HFF-Myc (cell line): ENCODE measurements around the gene LRRN3.

Experiments used
- DNase-seq: peaks from one replicate; pipeline ENCODE4 v3.0.0-alpha.2; 2011; ENCODE audit warnings: low read depth; ENCODE audit errors: extremely low read depth
- H3K4me3 ChIP-seq: replicated peaks from 2 replicates; pipeline ENCODE4 v1.5.1; 2011; ENCODE audit warnings: low read depth, mild to moderate bottlenecking, control low read depth, low read length
- CTCF ChIP-seq: IDR thresholded peaks from 2 replicates; pipeline ENCODE4 v1.5.1; 2012; ENCODE audit warnings: mild to moderate bottlenecking, low read depth, low read length, control low read depth; ENCODE audit errors: missing control alignments

LRRN3 gene

DNA sequence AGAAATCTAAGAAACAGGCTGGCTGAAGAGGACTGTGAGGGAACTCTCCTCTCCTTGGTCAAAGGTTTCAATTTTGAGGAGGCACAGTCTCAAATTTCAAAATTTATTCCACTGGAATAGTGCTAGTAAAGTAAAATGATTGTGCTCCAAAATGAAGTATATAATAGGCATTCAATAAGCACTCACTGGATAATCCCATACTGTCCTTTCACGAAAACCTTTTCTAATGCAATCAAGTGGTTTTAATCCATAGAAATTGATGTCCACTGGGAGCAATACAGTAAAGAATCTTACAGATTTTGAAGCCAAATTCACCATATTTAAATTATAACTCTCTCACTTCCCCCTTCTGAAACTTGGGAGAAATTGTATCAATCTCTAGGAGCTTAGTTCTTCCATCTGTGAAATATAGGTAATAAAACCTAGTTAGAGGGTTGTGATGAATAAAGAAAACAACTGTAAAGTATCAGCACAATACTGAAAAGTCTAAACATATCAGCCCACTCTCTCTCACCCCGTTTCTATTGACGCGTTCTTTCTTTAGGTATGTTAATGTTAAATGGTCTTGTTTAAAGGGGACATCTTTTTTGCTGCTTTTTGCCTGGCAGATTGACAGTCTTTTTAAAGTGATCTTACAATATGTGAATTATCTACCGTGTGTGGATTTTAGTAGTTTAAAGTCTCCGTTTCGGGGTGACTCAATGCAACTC lies 40.8 kb upstream of the LRRN3 start:
- no peak for TF ChIP-seq CTCF

GRCh38 chr7:111050875-111051416 lies 40.0 kb upstream of the LRRN3 start:
- no peak for TF ChIP-seq CTCF
- no peak for DNase-seq
- no peak overlapping the region for H3K4me3 ChIP-seq

More for the DNA sequence above, 40.8 kb upstream of the LRRN3 start:
- H3K4me3 ChIP-seq = no peak overlapping the region
- DNase-seq = no peak

- no peak for DNase-seq
- TF ChIP-seq CTCF = no peak
- no peak overlapping the region for H3K4me3 ChIP-seq
These were observed 39.1 kb upstream of the LRRN3 start for GRCh38 chr7:111051832-111052231.

GRCh38 chr7:111053035-111053434 lies 37.9 kb upstream of the LRRN3 start:
- no peak for DNase-seq

GRCh38 chr7:111056371-111056770 lies 34.6 kb upstream of the LRRN3 start:
- TF ChIP-seq CTCF = no peak
- no peak overlapping the region for H3K4me3 ChIP-seq
- DNase-seq = no peak

More at GRCh38 chr7:111053035-111053434, 37.9 kb upstream of the LRRN3 start:
- H3K4me3 ChIP-seq = no peak overlapping the region
- no peak for TF ChIP-seq CTCF

DNA sequence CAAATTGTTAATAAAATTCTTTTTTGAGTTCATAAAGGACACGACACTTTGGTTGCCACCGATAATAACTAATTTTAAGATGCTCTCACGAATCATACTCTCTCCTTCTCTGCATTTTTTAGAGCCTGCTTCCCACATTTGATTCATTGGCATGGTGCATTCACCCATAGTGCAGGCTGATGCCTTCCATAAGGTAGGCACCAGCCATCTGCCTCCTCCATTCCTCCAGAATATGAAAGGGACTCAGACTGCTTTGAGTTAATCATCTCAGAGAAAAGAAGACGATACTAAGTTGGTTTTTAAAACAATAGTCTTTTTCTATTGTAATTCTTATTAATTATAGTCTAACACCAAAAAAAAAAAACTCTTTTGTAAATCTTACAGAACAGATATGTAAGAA lies 33.9 kb upstream of the LRRN3 start:
- TF ChIP-seq CTCF = no peak
- H3K4me3 ChIP-seq = no peak overlapping the region

More for the DNA sequence above, 33.9 kb upstream of the LRRN3 start:
- no peak for DNase-seq
